Measurements from ENCODE around the gene SCO2. TPM values are rescaled to one million over a fixed set of nuclear protein-coding genes. Genes with fewer than 3 reads are reported as not detected.

SCO2 gene
- total RNA-seq, 1 donor from 2014 or later: 2.4 TPM

Other genes with a start within 250 kb of the SCO2 start
- gene PLXNB2, start 218.0 kb downstream of the SCO2 start, total RNA-seq: 85.7 TPM
- gene DENND6B, start 198.6 kb downstream of the SCO2 start, total RNA-seq: 2.8 TPM
- gene PPP6R2, start 182.3 kb downstream of the SCO2 start, total RNA-seq: 37.1 TPM
- gene SBF1, start 50.6 kb downstream of the SCO2 start, total RNA-seq: 63.5 TPM
- 0.13 TPM for gene ADM2, start 44.1 kb downstream of the SCO2 start, total RNA-seq
- not detected for gene MIOX, start 38.7 kb downstream of the SCO2 start, total RNA-seq
- 28.7 TPM for gene LMF2, start 17.9 kb downstream of the SCO2 start, total RNA-seq
- gene NCAPH2, start 17.4 kb downstream of the SCO2 start, total RNA-seq: 25.1 TPM
- gene TYMP, start 4.4 kb upstream of the SCO2 start, total RNA-seq: 18.3 TPM
- gene KLHDC7B, start 20.3 kb upstream of the SCO2 start, total RNA-seq: 0.08 TPM
- not detected for gene SYCE3, start 37.3 kb upstream of the SCO2 start, total RNA-seq
- gene CPT1B, start 52.8 kb upstream of the SCO2 start, total RNA-seq: 253 TPM
- 49.4 TPM for gene CHKB, start 57.3 kb upstream of the SCO2 start, total RNA-seq
- 0.48 TPM for gene MAPK8IP2, start 75.2 kb upstream of the SCO2 start, total RNA-seq
- gene ARSA, start 102.6 kb upstream of the SCO2 start, total RNA-seq: 33.7 TPM
- gene SHANK3, start 147.2 kb upstream of the SCO2 start, total RNA-seq: 25.9 TPM
- gene ACR, start 212.6 kb upstream of the SCO2 start, total RNA-seq: 0.40 TPM

All from cardiac septum (tissue), 1 donor.